Right kidney (tissue), 1 donor: ENCODE data around the gene UXT.
A peak's percentile ranks its signal among the peaks of the same experiment; 100 is the strongest.

ENCODE experiments used
- DNase-seq: peaks from one replicate; pipeline ENCODE4 v3.0.0-alpha.2; 2016

The UXT gene

DNA sequence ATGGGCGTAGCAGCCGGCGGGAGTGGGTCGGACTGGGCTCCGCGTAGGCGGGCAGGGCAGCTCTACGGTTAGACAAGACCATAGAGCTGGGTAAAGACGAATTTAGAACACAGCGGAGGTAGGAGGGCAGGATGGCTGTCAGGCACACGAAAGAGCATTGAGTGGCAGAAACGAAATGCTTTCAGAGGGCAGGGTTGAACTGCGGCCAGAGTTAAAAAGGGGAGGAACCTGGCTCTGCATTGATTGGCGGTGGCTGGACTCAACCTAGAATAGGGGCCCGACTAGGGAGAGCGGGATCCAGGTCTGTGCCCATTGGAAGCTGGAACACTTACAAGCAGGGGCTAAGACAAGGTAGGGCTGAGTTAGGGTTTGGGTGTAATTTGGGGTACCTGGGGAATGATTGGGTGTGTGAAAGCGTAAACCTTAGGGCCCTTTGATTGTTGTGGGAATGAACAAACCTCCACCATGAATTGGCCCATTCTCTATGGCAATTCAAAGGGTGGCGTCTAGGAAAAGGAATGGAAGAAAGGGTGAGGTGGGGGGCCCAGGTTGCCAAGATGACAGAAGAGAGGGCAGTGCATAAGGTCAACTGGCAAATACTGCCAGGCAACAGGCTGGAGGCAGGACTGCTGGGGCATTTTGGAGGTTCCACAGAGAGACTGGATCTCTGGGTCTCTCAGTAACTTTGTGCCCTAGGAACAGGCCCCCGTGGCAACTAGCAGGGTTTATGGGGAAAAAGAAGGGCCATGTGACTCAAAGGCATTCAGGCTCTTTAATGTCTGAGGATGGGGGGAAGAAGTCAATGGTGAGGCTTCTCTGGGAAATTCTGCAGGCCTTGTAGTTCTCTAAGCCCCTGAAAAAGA lies 7.7 kb downstream of the UXT start:
- DNase-seq = no peak

DNA sequence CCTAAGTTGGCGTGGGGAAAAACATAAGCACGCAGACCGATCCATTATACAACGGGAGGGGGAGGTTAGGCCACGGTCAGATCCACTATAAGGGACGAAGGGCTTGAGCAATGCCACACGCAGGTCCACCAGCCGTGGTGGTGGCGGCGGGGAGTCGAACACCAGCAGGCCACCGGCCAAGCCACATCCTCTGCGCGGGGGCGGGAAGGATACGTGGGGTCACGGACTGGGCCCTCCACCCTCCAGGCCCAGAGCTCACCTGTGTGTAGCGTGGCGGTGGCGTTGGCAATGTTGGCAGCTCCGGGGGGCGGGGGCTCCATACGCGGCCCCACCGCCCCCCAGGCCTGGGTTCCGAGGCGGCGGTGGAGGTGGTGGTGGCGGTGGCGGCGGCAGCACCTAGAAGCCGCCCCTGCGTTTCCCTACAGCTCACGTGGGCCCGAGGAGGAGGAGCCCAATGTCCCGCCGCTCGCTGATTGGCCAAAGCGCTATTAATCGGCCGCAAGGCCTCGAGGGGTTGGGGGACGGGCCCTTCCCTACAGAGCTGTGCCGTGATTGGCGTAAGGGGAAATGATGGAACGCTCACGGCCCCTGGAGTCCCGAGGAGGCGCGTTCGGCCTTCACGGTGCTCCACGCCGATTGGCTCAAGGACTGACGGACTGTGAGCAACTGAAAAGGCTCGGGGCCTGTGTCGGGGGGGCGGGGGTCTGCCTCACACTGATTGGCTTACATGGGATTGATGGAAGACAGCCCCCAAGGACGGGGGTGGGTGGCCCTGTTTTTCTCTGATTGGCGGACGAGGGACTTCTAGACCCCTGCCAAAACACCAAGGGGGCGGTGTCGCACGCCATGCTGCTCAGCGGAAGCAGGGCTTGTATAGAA lies 8.6 kb downstream of the UXT start, which contains the start of gene ELK1:
Gene ELK1 (minus strand): TSS at position 400 of the 879 bp plus-strand sequence. CDS start 9,122 bp downstream, outside the sequence.
- peak; percentile 77 for DNase-seq

DNA sequence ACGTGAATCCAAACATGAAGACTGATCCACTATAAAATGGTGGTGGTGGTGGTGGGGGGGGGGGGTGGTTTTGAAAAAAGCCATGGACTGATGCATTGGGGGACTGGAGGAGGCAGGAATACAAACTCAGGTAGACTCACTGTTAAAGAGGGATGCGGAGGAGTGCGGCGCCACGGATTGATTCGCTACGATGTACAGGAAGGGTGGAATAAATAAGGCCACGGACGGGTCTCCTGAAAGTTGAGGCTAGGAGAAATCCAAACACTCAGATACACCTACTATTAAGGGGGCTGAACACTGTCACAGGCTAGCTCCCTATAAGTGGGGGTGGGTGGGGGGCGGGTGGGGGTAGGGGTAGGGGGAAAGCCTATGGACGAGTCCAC lies 9.2 kb downstream of the UXT start:
- no peak for DNase-seq

DNA sequence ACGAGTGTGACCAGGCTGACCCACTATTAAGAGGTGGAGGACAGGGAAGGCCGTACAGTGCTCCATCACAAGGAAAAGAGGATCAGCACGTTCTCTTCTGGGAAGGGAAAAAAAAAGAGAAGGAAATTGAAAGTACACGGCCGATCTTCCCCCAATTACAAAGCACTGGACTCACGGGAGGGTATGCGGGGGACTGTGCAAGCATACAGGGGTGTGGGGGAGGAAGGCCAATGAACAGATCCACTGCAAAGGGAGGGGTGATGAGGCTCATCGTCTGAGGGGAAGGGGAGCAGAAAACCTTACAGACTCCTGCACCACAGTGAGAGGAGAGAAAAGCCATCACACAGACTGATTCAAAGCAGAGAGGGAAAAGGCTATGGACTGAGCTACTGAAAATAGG lies 9.7 kb downstream of the UXT start:
- DNase-seq = no peak

DNA sequence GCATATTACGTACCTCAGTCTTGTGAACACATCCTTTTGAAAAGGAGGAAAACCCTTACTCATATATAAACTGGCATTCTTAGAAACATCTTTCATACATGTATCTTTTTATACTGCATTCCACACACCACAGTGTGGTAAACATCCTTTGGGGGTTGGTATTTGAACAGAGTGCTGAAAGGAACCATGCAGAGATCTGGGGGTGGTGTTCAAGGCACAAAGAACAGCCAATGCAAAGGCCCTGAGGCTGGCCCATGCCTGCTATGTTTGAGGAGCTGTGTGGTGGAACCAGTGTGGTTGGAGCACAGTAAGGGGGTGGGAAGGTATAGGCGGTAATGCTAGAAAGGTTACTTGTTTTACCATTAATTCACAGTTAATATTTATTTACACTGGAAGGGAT lies 10.6 kb downstream of the UXT start:
- no peak for DNase-seq

DNA sequence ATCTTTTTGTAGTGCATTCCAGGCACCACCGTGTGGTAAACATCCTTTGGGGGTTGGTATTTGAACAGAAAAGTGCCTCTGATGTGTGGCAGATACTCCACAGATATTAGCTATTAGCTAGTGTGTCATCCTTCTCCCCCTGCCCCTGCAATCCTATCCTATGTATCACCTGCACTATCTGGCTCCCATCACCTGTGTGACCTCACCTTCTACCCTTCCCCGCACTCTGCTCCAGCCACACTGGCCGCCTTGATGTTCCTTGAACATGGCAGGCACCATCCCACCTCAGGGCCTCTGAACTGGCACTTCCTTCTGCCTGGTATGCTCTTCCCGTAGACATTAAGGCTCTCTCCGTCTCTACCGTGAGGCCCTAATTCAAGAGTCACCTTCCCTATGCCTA lies 12.3 kb downstream of the UXT start:
- DNase-seq = no peak

DNA sequence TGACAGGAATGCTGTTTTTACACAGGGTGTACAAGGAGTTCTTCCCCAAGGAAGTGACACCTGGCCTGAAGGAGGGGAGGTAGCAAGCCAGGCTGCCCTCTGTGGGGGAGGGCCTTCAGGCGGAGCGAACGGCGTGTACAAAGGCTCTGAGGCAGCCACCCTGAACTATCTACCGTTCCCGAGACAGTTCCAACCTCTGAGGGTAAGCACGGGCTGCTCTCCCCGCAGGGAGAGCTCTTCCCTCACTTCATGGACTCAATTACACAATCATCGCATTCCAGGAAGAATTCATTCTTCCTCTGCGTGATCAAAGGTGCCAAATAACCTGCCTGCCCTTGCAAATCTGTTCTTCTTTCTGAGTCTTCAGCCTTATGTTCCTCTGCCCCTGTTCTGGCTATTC lies 13.4 kb downstream of the UXT start:
- DNase-seq = no peak

DNA sequence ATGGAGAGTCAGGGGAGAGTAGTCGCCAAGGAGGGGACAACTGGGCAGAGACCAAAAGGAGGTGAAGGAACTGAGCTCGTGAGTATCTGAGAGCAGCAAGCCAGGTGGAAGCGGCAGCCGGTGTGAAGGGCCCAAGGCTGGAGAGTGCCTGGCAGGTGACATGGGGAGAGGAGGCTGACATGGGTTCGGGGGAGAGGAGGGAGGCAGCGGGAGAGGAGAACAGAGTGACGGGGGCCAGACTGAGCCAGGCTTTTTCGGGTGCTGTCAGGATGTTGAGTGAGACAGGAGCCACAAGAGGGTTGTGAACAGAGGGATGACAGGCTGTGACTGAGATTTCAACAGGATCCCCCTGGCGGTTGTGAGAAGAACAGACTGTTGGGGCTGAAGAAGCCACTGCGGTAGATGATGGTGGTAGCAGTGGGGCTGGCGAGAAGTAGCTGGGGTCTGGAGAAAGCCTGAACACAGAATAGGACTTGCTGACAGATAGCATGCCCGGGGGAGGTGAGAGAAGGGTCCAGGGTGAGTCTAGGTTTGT lies 14.4 kb downstream of the UXT start:
- no peak for DNase-seq

DNA sequence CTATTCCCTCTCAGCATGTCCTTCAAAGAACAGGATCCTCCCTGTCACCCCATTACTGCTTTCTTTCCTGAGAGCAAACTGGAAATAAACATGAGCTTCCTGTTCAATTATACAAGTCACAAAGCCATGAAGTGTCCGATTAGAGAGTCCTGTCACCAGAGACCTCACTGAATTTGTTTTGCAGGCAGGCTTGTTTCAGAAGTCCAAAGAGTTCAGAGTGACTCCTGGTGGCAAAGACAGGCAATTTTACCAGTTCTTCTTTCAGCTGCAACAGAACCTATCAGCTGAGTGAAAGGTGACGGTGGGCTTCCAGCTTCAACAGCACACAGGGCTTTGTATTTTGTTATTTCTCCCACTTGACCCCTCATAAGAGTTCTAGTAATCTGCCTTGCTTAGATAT lies 15.1 kb downstream of the UXT start:
- no peak for DNase-seq

DNA sequence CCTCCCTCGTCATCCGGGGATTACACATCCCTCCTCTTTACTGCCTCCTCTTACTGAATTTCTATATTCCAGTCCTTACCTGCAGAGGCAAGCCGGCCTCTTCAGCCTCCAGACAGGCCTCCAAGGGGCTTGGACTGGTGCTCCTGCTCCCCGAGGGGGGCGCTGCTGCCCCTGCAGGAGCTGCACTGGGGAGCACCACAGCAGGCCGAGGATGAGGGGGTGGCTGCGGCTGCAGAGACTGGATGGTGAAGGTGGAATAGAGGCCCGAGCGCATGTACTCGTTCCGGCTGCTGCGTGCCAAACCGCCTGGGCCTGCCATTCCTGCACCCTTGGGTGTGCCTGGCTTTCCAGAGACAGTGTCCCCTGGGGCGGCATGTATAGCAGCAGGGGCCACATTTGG lies 20.2 kb downstream of the UXT start:
- no peak for DNase-seq

DNA sequence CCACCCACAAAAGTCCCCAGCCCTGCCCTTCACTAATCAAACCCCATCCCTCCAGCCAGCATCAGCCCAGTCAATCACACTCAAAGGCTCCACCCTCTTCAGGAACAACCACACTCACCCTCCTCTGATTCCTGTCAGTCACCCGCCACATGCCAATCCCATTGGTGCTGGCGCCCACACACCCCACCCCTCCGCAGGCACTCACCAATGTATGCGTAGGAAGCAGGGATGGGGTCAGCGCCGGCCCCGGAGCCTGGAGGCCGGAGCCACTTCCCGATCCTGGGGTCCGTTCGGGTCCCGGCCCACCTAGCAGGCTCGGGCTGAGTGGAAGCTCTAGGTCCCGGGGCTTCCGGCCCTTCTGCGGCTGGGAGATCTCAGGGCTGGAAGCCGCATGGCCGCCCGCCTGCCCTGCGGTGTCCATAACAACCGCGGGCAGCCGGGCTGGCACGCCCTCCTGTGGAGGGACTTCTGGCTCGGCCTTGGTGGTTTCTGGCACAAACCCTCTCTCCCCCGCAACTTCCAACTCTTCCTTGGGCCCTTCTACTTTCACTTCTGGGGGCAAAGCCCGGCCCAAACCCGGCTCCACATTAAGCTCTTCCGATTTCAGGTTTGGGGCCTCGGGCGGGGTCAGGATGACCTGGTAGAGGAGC lies 21.3 kb downstream of the UXT start:
- DNase-seq = no peak

DNA sequence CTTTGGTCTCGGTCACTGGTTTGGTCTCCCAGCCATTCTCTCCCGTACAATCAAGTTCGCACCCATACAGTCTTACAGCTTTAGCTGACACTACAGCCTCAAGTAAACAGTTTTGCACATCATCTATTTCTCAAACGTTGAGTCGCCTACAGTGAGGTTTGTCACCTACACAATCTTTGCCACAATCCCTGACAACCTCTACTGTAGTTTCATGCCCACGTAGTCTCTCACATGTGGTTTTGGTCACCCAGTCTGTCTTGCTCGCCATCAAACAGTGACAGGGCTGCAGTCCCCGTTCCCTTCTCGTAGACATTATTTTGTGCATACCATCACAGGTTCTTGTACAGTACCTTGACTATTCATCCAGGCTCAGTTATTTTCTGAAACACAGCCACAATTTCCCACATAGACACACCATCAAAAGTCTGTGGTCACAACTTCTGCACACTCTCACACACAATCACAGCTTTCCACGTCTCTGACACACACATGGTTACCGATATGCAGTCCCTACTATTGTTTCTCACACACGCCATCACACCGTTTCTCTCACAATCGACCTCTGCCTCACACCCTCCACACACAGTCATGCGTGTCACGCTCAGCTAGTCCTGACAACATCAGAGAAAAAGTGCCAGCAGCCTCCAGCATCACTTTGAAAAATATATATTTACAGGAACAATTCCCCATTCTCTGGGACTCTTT lies 24.0 kb downstream of the UXT start:
- DNase-seq = no peak

DNA sequence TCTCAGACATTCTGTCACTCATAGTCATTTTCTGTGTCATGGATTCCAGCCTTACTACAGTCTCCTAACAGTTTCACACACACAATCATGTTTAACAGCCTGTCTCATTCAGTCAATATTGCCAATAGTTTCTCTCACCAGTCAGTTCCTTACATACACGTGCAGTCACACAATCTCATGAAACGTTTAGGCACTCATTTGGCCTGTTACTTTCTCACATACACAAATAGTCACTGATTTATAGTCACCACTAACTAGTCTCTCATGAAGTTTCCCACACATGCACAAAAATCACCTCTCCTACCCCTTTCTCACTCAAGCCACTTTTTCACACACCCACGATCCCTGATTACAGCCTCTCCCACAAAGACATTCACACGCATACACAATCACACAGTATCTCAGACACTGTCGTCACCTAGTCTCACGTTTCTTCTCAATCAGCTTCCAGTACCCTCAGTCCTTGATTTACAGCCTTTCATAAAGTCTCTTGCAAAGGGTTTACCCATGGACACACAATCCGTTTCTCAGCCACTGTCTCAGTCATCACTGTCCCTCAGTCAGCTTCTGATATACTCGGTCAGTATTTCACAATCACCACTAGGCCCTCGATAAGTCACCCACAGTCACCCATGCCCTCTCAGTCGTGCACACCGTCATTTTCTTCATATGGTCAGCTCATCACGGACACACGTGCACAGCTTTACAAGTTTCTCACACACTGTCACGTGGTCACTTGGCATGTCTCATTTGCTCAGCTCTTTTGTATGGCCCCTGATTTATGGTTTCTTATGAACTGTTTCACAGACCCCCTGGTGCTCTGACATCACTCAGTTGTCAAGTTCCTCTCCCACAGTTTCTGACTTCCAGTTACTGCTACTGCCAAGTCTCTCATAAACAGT lies 25.0 kb downstream of the UXT start:
- DNase-seq = no peak

DNA sequence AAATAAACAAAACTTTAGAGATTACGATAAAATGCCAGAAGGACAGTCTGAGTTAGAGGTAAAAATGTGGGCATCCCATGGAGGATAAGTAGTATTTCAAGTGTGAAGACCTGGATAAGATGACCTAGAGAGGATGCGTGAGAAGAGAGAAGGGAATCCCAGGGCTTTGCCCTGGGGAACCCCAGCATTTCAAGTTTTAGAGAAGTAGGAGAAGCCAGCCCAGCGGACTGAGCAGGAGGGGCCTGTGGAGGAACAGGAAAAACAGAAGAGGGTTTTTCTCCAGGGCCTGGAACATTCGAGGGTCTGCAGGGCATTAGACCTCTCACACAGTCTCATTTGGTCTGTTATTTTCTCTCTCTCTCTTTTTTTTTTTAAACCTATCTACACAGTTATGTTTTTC lies 26.3 kb downstream of the UXT start:
- DNase-seq = no peak

DNA sequence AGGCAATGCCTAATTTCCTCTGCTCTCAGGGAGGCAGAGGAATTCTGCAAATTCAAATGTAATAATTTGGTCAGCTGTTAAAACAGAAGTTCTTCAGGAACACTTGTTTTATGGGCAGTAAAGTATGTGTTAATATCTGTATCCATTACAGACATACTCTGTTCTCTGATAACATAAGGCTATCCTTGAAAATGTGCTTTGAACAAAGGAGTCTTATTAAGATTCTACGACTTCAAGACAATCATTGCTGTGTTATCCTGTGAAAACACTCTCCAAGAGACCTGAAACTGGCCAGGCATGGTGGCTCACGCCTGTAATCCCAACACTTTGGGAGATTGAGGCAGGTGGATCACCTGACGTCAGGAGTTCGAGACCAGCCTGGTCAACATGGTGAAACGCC lies 27.3 kb downstream of the UXT start:
- no peak for DNase-seq

DNA sequence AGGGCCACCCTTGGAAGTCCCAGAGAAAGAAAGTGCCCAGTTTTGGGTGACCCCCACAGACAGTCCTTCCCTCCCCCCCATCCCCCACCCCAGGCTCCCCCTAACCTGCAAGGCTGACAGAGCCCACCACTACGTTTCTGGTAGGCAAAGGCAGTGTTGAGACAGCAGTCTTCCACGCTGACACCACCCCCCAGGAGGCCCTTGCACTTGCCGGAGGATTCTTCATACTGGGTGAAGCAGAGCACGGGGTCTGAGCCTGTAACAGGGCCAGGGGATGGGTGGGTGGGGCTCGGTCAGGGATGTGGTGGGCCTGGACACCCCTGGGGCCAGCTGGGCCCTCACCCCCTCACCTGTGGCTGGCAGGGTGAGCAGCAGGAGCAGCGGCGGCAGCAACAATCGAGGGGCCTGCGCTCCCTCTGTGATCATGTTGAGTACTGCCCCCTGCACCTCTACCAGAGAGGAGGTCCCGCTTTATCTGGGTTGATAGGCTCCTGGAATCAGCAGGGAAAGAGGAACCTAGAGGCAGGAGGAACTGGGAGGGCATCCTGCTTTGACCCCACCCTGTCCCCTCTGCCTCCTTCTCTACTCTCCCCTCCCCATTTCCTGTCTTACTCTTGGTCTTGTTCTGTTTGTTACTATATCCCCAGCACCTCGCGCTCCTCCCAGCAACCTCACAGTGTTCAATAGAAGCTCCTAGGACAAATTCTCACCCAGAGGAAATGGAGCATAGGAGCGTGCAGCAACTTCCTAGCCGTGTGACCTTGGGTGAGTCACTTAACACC lies 29.4 kb downstream of the UXT start, which contains the start of gene CFP:
Gene CFP (minus strand): TSS at position 512 of the 782 bp plus-strand sequence. CDS start 86 bp downstream, at position 426.
- no peak for DNase-seq

DNA sequence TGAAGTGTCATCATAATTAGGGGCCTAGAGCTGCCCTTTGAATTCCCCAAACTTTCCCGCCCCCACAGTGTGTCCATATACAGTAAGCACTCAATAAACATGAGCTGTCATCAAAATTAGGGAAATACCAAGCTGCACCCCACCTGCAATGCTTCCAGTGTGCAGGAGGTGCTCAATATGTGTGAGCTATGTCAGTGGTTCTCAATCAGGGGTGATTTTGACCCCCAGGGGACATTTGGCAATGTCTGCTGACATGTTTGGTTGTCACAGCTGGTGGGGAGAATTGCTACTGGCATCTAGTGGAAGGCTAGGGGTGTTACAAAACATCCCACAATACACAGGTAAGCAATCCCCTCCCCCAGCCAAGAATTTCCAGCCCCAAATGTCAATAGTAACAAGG lies 30.0 kb downstream of the UXT start:
- no peak for DNase-seq

DNA sequence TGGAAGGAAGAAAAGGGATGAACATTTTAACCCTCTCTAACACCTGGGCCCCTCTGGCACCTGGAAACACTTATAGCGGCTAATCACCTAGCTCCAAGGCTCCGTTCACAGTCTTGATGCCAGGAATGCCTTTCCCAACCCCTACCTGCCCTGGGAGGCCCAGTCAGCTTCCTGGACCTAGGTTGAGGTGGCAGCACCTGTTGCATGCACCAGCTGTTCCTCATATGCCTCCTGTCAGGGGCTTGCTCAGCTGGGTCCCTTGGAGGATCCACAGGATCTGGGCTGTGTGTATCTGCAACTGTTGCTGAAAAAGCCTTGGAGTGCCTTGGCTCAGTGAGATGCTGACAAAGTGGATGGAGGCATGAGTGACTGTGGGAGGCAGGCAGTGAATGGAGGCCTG lies 33.6 kb downstream of the UXT start:
- no peak for DNase-seq

DNA sequence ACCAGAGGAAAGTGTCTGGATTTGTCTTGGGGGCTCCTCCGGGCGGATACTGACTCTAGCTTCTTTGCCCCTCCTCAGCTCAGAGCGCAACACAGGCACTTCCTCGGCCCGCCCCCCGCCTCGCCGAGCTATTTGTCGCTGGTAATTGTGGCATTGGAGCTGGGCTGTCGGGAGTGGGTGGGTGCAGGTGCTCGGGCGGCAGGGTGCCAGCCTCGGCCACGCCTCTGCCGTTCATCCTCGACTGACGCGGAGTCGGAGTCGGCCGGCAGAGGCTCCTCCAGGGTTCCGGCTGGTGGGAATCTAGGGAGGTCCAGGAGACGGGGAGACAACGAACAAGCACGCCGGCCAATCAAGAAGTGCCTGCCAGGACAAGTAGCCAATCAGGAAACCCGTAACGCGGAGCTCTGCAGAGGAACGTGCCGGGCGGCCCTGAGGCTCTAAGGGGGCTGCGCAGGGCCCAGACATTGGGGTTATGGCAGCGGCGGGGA lies 35.4 kb downstream of the UXT start:
- peak; percentile 68 for DNase-seq

DNA sequence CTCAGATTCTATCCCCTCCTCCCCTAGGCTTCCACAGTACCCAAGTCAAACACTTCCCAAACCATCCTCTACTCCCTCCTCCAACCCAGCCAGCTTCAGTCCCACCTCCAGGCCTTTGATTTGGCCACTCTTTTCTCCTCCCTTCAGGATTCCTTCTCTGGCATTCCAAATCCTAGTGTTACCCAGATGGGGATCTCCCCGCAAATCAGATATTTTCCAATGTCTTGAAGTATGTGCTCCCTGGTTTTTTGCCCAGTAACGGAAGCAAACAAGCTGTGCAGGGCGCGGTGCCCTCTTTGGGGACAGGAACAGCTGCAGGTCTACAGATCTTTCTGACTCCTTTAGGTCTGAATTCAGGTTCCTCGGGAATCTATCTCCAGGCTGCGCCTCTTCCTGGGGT lies 37.1 kb downstream of the UXT start:
- no peak for DNase-seq
